Activated T-cell treated with anti-CD3 and anti-CD28 coated beads for 24 hours (primary cell): ENCODE measurements around the gene FBXW12.
"Not testable (repeated sequence)": the region's sequence is repeated elsewhere in the genome, so short reads cannot be mapped to it uniquely, and the experiment has no call there.

Experiments used
- DNase-seq: peaks from one replicate; pipeline ENCODE4 v3.0.0-alpha.2; 2020; ENCODE audit warnings: low read depth

Gene FBXW12, protein sequence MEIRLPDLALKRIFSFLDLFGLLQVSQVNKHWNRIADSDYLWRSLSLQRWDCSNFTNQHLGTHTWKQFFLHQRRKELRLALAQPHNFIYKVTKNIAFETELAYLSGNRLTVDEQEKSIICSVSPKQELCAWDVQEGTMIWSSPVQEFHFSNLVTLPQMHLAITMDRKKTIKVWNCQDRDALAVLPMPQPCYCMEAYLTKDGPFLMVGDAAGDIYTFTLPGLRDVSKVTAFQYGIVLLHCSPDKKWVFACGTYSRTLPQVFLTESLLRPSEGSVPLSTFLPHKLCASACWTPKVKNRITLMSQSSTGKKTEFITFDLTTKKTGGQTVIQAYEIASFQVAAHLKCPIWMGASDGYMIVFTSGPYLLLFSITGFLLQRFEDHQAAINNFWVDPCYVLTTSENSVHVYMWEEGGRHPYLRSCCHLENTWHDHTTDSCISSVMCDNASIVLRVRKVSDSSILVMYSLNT

DNA sequence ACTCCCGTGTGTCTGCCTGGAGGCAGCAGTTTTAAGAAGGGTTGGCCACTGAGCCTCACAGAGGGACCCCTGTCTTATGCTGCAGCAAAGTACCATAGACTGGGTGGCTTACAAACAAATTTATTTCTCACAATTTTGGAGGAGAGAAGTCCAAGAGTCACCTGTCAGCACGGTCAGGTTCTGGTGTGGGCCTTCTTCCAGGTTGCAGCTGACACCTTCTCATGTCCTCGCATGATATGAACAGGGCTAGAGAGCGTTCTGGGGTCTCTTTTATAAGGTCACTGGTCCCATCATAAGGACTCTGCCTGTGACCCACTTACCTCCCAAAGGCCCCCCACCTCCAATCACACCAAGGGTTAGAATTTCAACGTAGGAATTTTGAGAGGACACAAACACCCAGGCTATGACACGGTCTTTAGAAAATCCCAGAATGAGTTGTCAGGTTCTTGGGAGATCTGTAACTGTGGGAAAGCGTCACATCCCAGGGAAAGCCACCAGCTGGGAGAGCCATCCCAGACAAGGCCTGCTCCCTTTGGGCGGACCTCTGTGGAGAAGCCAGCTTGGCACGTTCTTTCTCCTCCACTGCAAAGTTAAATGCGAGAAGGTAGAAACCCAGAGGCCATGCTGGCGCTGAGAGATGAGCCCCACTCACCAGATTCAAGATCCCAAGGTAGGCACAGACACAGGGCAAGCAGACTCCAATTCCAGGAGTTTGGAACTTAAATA, at the start of gene FBXW12:
TSS of gene FBXW12 (plus strand) at position 569 of the 726 bp plus-strand sequence. CDS start 549 bp downstream, outside the sequence.
- DNase-seq, result no peak

DNA sequence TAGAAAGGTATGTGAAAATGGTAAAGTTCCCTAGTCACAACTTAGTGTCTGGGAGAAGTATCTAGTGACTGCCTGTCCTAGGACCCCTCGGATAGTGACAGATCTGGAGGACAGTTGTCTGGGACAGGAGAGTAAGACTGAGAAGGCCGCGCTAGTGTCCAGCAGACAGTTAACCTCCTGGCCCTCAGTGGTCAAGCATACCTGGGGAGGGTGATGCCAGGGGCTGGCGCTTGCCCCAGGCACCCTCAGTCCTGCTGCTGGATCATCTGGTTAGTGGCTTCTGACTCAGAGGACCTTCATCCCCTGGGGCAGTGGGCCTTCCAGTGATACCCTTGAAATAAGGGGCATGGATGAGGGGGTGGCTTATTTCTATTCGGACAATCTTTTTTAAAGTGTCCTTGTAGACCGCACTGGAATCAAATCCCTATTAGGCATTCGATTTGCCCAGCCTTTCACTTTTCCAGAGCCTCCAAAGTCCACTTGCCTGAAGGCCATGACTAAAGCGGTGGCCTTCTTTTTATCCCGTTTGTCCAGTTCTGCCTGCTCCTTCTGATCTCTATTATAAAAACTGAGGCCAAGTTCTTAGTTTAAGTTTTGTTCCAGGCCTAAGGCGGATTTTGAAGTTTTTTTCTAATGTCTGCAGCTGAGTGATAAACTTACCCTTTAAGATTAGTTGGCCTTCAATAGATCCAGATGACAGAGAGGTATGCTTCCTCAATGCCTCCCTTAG, 40.1 kb upstream of the FBXW12 start:
- DNase-seq, result not testable (repeated sequence)

DNA sequence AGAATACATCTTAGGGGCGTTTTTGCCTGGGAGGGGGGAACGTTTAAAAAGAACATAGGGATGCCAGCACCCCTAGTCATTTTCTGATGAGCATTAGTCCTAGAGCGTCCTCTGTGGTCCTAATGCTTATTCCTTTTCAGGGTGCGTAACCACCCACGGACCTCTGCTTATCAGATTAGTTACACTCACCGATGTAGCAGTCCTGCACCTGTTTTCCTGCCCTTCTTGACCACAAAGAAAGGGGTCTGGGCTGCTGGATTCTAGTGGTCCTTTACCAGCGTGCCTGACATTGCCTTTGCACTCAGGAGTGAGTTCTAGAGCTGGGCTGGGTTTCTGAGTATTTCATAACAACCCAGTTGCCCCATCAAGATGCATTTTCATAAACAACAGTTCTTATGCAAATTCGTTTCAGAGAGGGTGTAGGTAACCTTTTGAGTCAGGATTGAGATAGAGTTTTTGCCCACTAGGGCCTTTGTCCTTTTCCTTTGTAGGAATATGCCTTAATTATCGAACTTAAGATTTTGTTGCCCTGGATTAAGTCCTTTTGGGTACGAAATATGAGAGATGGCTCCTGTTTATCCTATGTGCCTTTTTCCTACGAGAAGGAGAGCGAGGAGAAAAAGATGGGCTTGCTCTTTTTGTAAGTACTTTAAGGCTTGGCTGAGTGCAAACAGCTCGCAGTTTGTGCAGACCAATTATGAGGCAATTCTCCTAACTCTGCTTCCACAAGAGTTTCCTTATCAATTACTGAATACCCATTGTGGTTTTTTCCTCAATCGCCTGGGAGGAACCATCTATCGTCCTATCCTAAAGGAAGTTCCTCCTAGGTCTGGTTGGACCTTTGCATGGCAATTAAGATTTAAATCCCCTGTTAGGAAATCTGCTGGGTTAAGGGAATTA, 38.4 kb upstream of the FBXW12 start, which contains the start of gene SPINK8:
TSS of gene SPINK8 (minus strand) at position 316 of the 900 bp plus-strand sequence. CDS start 5,320 bp downstream, outside the sequence.
- DNase-seq, result not testable (repeated sequence)

DNA sequence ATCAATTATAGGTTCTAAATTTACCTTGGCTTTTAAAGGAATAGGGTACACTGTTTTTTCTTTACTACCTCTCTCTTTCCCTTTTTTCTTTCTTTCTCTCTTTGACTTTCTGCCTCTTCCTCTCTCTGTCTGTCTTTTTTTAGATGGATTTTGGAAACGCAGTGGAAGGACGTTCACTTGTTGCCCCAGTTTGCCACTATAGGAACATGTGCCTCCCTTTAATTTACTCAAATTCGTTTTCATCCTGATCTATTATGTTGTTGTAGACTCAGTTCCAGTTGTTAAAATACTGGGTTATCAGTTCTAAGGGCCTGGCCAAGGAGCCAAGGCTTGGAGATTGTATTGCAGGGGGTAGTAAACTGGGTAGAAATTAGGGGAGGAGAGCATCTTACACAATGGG, 37.4 kb upstream of the FBXW12 start:
- no peak for DNase-seq

DNA sequence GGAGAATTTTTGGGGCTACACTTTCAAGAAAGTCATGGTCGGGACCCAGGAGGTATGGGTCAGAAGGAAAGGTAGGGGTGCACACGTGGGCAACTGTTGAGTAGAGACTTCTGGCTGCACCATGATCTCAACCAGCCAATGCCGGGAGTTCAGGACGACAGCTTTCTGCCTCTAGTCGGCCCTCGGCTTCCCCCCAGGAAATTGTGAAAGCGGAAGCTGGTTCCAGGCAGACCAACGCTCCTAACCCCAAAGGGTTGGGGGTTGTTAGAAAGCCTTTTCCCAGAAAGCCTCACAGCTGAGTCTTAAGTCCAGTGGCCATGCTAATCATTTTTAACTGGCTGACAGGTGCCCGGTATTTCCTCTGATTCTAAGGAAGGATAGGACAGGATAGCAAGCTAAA, 36.7 kb upstream of the FBXW12 start:
- not testable (repeated sequence) for DNase-seq

DNA sequence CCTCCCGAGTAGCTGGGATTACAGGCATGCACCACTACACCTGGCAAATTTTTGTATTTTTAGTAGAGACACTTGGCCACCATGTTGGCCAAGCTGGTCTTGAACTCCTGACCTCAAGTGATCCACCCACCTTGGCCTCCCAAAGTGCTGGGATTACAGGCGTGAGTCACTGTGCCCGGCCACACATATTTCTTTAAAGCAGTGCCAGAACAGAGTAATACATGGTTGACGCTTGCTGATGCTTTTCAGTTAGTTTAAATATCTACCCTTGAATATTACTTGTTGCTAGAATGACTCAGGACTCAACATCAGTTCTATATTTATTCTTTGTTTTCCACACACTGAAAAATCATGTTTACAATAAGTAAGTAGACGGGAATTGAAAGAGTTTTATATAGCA, 34.5 kb upstream of the FBXW12 start:
- not testable (repeated sequence) for DNase-seq

DNA sequence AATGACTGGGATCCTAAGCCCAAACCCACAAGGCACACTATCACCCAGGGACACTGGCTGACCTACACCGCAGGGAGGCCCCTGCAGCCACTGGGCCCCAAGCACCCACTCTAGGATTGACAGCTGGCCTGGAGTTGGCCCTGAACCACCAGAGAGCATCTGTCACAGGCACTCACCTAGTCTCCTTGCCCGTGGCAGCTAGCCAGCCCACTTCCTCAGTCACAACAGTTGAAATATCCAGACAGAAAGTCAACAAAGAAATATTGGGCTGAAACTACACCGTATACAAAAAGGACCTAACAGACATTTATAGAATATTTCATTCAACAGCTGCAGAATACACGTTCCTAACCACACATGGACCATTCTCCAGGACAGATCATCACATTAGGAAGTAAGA, 33.4 kb upstream of the FBXW12 start:
- no peak for DNase-seq

DNA sequence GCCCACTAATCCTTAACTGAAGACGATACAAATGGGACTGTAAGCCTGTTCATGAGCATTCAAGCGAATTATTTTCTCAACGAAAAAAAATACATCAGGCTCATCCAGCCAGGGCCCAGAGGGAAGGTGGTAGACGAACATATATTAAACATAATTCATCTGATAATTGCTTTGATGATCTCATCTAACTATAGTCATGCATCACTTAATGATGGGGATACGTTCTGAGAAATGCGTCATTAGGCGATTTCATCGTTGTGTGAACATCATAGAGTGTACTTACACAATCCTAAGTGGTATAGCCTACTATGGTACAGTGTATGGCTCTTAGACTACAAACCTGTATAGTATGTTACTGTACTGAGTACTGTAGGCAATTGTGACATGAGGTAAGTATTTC, 28.6 kb upstream of the FBXW12 start:
- no peak for DNase-seq

DNA sequence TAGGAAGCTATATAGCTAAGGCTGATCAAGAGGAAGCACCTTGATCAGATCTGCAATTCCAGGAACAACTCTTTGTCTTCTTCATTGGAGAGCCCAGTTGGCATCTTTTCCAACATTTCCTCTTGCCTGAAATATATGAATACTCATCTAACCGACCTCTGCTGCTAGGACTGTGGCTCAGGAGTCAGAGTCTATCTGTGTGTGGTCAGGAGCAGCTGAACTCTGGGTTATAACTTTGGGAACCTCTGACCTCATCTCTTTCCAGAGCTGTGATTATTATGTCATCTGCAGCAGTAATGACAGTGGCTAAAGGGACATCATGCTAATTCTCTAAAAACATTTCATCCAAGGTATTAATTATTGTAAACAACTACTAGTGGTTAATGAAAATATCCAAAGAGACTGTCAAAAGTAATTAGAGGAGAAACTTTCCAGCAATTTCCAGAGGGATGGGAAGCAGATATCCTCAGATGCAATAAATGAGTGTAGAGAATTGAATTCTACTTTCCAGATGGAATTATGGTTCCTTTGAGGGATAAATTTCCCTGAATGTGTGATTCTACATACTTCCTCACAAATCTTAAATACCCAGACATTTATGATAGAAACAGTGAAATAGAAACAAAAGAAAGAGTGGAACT, 27.0 kb upstream of the FBXW12 start:
- DNase-seq, result no peak

DNA sequence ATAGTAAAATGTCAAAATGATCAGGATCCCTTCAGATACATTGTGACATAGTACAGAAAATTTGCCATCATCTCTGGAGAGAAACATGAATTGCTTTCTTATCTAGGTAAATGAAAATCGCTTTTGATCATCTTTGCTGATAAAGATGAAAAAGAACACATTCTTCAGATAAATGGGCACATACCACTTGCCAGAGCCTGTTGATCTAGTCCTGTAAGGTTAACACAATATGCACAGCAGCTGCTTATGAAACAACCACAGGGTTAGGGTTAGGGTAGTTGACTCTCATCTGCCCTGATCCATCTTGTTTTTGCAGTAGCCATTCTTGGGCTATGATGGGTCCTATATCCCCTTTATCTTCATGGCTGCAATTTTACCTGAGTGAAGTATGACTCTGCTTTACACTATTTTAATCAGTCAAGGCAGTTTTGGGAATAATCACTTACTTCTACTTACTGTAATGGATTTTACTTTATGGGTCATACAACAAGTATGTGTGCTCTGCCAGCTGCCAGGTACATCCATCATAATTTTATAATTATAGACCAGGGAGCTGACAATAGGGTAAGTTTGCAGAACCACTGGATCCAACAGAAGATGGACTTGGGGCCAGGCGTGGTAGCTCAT, 26.0 kb upstream of the FBXW12 start:
- DNase-seq, result no peak

DNA sequence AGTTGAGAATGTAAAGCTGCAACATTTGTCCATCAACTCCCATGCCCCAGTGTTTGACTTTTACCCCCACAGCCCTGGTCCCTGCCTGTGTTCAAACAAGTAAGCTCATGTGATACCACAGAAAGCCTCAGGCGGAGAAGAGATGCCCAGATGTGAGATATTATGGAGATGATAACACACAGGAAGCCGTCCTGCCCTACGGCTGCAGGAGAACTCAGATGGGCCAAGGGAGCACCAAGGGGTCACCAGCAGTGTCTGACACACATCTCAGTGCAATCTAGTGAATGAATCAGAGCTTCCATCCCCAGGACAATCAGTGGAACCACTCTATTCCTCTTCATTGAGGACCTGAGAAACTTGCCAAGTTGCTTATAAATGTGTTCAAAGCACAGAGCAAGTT, 24.5 kb upstream of the FBXW12 start:
- DNase-seq, result no peak

DNA sequence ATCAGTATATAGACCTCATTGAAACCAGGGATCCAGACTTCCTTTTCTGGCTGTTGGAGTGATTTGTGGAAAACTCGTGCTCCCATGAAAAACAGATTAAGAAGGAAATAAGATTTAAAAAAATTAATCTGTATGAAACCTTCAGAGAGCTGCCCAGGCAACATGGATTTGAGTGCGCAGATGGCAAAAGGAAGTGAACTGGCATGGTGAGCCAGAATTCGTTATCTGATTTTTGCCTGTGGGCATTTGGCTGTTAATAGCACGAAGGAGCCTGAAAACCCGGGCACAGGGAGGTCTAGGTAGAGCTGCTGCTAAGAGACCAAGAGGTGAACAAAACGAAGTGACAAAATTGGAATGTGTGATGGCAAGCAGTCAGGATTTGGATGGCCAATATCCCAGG, 19.5 kb upstream of the FBXW12 start:
- no peak for DNase-seq

DNA sequence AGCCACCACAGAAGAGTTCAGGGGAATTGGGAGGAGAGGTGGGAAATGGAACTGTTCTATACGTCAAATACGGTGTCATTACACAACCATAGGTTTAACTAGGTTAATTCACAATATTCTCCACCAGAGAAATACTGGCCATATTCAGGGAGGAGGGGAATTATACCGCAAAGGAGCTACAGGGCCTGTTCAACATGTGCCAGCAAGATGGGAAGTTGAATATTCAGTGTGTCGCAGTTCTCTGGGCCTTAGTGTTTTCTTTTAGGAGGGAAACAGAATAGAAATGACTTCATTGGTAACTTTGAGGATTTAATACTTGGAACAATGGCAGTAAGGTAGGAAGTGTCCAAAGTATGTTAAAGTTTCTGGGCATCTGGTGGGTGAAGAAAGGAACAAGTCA, 18.0 kb upstream of the FBXW12 start:
- no peak for DNase-seq

DNA sequence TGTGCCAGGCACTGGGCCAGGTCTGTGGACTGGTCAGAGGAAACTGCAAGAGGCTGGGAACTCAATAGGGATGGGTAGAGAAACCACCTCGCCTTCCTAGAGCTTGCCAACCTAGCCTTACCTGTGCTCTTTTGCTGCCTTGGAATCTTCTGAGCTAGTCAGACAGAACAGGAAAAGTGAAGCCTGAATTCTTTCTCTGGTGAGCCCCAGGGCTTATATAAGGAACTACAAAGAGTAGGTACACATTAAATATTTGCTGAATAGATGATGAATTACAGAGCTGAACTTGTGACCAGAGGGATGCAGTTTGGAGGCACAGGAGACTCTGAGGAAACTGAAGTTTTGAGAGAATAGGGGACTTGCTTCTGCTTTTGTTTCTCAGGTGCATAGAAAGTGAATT, 15.6 kb upstream of the FBXW12 start:
- no peak for DNase-seq

DNA sequence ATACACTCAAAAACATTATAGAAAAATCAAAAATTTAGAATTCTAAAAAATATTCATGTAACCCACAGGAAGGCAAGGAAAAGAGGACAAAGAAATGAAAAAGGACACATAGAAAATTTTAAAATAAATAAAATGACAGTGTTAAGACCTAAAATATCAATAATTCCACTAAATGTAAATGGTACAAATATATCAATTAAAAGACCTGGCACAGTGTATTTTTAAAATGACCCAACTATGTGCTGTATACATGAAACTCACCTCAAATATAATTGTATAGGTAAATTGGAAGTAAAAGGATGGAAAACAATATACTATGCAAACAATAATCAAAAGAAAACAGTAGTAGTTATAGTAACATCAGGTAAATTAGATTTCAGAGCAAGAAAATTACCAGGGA, 10.1 kb upstream of the FBXW12 start:
- DNase-seq, result no peak

DNA sequence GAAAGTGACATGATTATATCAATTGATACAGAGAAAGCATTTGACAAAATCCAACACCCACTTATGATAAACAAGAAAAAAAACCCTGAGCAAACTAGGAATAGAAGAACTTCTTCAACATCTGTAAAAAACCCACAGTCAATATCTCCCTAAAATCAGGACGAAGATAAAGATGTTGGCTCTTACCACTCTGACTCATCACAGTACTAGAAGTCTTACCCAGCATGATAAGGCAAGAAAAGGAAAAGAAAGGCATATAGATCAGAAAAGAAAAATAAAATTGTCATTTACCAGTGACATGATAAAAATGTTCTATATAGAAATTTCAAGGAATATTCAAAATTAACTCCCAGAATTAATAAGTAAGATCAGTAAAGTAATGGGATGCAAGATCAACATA, 7.2 kb upstream of the FBXW12 start:
- no peak for DNase-seq

DNA sequence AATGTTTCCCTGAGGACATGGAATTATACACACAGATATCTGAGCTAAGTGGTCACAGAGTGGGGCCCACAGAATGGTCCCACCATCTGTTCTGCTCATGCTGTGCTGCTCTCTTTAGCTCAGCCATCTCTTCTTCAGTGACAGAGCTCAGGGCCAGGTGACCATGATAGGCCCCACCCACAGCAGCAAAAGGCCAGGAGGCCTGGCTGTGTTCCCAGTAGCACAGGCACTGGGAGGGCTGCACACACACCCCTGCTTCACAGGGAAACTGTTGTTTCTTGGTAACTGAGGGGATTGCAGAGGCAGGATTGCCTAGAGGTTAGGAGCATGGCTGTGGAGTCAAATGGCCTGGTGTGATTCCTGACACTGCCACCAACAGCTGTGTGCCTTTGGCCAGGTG, 4.8 kb upstream of the FBXW12 start:
- no peak for DNase-seq

DNA sequence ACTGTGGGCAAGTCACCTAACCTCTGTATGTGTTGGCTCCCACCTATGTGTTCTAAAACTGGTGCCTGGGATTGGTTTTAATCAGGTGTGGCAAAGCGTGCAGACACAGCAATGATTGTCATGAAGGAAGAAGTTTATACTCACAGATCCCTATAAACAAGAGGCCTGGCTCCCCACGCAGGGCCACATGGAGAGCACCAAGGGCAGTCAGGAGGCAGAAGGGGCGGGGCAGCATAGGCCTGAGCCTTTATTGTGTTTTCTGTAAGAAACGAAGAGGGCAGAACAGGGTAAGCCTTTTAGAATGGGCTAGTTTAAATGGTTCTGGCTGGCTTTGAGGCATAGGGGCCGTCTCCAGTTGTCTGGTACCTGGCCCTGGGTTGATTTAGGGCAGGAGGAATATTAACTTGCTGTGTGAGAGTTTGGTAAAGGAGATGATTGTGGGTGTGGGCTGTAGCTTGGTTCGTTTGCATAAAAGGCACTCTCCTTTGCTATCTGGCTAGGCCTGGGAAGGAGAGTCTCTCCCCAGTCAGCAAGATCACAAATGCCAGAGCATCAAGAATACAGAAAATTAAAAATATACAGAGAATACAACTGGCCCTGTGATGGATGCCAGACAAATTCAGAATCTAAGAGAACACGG, 2.2 kb upstream of the FBXW12 start:
- no peak for DNase-seq

DNA sequence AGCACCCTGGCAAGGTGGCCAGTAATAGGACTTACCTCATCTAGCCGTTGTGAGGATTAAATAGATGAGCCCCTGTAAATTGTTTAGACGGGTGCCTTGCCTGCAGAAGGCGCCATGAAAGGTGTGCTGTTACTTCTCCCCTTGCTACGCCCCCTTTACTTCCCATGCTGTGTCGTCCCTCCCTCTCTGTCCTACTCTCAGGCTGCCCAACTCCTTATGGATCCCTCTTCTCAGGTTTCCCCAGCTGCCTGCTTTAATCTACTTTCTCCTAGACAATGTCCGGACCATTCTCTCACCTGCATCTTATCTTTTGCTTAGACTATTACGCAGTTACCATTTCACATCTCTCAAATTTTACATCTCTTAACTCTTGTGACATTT, 1.7 kb upstream of the FBXW12 start:
- no peak for DNase-seq

DNA sequence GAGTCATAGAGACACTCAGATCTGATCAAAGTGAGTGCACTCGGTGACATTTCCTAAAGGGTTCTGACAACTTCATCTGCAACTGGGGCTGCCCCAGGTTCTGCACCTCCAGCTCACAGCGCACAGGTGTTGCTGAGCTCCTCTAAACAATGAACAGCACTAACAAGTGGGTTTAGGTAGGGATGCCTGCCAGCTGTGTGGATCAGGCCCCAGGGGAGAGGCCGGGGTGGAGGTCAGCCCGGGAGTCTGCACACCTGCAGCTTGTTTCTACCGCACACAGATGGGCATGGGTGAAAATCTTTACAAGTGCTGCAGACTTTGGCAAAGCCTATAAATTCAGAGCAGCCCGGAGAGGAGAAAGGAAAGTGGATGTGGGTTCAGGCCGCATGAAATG, 355 bp downstream of the FBXW12 start:
- no peak for DNase-seq
